GM23338 (cell line): ENCODE results near the gene ZNF385C.
A peak's percentile ranks its signal among the peaks of the same experiment; 100 is the strongest.
"Not testable (repeated sequence)": the region's sequence is repeated elsewhere in the genome, so short reads cannot be mapped to it uniquely, and the experiment has no call there.

Experiments used
- CTCF ChIP-seq, 2 experiments: fragments of 200-600 bp in 1 of 2; sonication (generic) in 1 of 2; conservative IDR thresholded peaks; 2 replicates each; pipeline versions ENCODE4 v1.5.1 to v1.6.1; 2016 to 2017; ENCODE audit warnings: antibody characterized with exemption in 2 of 2, low read depth in 2 of 2, mild to moderate bottlenecking in 2 of 2, moderate library complexity in 1 of 2
- EZH2 ChIP-seq: fragments of 200-600 bp; sonication (generic); IDR thresholded peaks from one replicate; pipeline ENCODE4 v1.8.0; 2017; ENCODE audit warnings: antibody characterized with exemption, mild to moderate bottlenecking, low read depth; ENCODE audit not compliant: unreplicated experiment
- EZH2phosphoT487 ChIP-seq: fragments of 200-600 bp; sonication (generic); IDR thresholded peaks from one replicate; pipeline ENCODE4 v1.8.1; 2018; ENCODE audit warnings: antibody characterized with exemption; ENCODE audit not compliant: unreplicated experiment
- POLR2AphosphoS5 ChIP-seq: IDR thresholded peaks from 2 replicates; pipeline ENCODE4 v1.6.1; 2016; ENCODE audit warnings: antibody characterized with exemption, low read depth
- ZNF114 ChIP-seq: fragments of 250-450 bp; sonication (Bioruptor Pico); IDR thresholded peaks from 2 replicates; pipeline ENCODE4 v1.5.0; 2020; ENCODE audit warnings: mild to moderate bottlenecking, moderate library complexity
- ZNF331 ChIP-seq: fragments of 250-450 bp; sonication (Bioruptor Pico); IDR thresholded peaks from 2 replicates; pipeline ENCODE4 v1.5.0; 2020; ENCODE audit warnings: low read depth, mild to moderate bottlenecking, moderate library complexity

DNA sequence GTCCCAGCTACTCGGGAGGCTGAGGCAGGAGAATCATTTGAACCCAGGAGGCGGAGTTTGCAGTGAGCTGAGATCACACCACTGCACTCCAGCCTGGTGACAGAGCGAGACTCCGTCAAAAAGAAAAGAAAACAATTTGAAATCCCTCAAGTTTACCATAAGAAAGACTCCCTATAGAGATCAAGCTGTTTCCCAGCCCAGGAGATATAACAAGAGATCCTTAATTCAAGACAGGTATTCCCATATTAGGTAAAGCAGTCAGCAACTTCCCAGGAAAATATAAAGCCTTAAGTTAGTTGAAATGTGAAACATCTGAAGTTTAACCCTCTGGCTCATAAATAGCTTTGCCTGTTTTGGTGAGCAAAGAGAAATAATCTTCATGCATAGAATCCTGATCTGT, 85.9 kb downstream of the ZNF385C start:
- TF ChIP-seq CTCF (conservative IDR thresholded peaks at IDR 0.05; ENCODE audit: low read depth in 2 of 2); ZNF331 (CRISPR knock-in tag); EZH2; ZNF114 (CRISPR knock-in tag); EZH2phosphoT487: not testable (repeated sequence)
- 0 out of 2 replicates have a peak, but pooled peaks have one; percentile 16 for TF ChIP-seq POLR2AphosphoS5
